HG03039 (cell line): ENCODE data around the gene NAT14.
"Not testable (repeated sequence)": the region's sequence is repeated elsewhere in the genome, so short reads cannot be mapped to it uniquely, and the experiment has no call there.

Experiments used
- ATAC-seq: cut with Tn5 transposase; IDR thresholded peaks from one replicate; pipeline ENCODE4 v1.9.1; 2021; ENCODE audit warnings: mild to moderate bottlenecking, moderate library complexity; ENCODE audit not compliant: unreplicated experiment

Gene NAT14

GRCh38 chr19:55534280-55534679, 49.3 kb downstream of the NAT14 start:
- not testable (repeated sequence) for ATAC-seq

- no peak for ATAC-seq
Observed at GRCh38 chr19:55535173-55535964, 50.4 kb downstream of the NAT14 start.

GRCh38 chr19:55535965-55536350, 51.0 kb downstream of the NAT14 start:
- no peak for ATAC-seq

GRCh38 chr19:55536366-55536765, 51.4 kb downstream of the NAT14 start:
- ATAC-seq, result no peak
